ENCODE results near the gene SC5D. TPM values are rescaled to one million over a fixed set of nuclear protein-coding genes. Genes with fewer than 3 reads are reported as not detected.

Gene SC5D
- total RNA-seq, 1 donor from 2014 or later = 20.7 TPM

DNA sequence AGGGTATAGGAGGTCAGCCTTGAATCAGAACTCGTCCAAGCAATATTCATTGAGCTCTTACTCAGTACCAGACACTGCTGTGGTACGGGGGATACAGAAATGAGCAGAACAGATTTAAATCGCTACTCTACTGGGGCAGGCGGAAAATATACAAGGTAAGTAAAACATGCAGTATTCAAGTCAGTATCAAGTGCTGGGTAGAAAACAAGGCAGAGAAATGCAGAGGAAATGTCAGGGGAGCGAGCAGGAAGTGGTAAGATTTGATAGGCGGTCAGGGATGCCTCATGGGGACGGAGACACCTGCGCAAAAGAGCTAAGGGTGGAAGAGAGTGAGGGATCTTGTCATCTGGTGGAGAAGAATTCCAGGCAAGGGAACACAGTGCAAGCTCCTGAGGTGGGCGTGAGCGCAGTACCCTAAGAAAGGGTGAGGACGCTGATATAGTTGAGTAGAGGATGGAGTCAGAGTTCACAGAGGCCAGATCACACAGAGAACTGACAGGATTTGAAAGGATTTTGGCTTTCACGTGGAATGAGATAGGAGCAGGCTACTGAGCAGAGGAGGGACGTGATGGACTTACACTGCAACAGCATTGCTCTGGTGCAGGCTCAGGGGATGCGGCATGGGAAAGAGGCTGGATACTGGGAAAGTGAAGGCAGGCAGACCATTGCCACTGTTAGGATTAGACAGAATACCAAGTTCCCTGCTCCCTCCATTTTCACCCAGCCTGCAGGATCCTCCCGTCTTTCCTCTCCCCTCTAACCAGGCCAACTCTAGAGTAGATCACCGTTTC lies 35.8 kb downstream of the SC5D start:
- no peak for DNase-seq (ENCODE audit: low spot score)

DNA sequence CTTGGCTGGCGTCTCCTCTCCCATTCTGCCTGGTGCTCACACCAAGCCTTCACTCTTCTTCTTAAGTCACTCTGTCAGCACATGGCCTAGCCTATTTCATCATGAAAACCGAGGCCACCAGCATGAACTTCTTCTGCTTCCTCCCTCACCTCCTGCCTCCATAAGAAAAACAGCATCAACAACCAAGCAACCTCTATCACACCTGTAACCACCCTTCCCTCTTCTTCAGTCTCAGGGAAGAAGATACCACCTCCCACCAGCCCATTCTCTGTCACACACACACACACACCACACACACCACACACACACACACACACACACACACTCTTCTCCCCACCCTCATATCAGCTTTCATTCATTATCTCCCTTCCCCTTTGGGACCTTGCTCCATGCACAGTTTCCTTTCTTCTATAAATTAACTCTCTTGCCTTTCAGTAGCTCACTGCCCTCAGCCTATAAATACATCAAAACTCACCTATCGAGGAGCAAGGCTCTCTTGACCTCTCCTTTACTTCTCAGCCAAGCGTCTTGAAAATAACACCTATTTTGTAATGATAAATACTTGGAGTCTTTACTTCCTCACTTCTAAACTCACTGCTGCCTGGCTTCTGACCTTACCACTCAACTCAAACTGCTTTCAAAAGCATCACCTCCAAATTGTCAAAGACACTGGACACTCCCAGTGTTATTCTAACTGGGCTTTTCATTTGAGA lies 36.6 kb downstream of the SC5D start:
- no peak for DNase-seq (ENCODE audit: low spot score)

DNA sequence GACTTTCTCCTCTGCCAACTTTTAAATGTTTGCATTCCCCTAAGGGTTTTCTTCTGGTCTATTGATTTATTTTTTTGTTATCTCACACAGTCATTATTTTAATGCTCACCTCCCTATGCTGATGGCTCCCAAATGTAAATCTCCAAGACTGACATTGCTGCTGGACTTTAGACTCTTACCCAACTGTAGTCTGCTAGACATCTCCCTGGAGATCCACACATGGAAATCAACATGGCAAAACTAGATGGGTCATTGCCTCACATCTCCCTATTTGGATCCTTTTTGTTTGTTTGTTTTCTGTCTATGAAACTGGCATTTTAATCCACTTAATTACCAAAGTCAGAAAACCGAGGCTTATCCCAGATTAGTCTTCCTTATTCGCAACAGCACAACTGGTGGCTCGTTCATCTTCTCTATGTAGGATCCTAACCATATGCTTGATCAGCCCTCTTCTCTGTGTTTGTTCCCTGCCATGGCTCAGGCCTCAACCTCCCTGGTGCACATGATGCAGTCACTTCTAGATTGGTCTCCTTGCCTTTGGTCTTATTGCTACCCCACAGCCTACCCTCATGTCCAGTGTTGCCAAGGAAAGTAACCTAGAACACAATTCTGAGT lies 37.3 kb downstream of the SC5D start:
- no peak for DNase-seq (ENCODE audit: low spot score)

DNA sequence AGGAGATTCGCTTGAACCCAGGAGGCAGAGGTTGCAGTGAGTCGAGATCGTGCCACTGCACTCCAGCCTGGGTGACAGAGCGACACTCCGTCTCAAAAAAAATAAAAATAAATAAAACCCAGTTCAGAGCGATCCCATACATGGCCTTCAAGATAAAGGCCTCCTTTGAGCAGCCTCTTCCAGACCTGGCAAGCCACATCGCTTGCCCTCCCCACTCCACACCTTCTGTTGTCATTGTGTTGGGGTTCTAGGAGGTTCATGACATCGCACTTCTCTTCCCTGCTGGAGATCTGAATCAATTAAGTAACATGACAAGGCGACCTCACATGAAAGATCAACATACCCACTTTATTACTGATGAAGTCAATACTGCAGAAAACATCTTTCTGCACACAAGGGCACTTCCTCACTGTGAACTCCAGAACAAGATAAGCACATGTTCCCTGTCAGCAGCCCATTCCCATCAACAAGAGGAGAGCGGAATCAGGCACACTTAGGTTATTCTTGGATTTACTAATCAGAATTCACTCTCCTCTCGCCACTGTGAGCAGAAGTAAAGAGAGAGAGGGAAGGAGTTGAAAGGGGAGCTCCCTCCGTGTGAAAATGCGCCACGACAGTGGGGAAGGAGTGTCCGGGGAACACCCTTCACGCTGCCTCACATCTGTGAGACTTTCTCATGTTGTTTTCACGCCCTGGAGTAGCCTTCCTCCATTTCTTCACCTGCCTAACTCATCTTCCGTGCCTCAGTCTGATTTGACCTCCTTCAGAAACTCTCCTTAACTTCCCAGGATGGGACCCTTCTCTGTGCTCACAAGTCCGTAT lies 38.3 kb downstream of the SC5D start:
- DNase-seq (ENCODE audit: low spot score) = no peak

DNA sequence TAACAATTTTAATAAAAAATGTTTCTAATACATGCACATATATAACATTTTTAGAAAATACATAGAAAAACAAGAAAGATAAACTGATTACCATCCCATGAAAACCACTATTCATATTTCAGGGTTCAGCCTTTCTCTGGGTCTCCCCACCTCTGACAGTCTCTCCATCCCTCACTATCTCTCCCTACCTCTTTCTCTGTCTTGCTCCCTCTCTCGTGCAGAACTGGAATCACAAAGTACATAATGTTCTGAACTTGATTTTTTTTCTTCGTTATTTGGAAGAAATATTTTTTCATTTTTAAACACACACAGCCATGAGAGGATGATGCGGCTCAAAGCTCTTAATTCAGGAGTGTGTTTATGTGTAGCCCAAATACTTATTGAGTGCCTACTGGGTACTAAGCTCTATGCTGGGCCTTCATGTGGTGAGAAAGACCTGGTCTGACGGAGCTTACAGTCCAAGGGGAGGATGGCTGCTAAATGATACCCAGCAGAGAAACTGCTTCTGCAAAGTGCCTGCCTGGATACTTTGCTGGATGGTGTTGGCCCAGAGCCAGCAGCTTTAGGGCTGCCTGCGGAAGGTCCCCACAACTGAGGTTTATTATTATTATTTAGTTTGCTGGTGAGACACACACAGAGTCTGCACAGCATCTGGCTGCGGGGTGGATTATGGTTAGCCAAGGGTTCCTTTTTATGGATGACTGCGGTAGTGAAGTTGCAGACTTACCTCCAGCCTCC lies 42.6 kb downstream of the SC5D start:
- no peak for DNase-seq (ENCODE audit: low spot score)

DNA sequence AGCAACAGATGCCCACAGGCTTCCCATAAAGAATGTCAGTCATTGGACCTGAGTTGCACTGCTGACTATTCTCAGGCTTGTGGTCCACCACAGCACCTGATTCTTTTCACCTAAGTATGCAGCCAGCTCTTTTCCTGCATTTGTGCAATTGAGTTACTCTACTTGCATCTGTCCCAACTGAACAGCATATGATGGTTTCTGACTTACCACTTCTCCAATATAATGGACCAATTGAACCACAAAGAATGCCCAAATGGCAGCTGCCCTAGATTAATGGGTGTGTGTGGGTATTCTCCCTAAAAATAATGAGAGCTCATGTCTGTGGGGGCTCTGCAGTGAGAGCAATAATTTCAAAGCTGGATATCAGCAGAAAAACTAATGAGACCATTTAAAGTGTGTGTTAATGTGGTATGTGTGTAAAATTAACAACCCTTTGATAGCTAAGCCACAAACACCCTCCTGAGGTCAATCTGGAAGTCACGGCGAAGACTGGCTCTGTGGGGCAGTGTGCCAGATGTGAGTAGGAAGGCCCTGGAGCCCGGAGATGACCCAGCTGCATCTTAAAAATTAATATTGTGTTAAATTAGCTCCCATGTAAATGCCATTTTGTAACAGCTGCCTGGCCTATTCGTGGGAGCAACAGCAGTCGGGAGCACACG lies 43.8 kb downstream of the SC5D start:
- DNase-seq (ENCODE audit: low spot score) = no peak

DNA sequence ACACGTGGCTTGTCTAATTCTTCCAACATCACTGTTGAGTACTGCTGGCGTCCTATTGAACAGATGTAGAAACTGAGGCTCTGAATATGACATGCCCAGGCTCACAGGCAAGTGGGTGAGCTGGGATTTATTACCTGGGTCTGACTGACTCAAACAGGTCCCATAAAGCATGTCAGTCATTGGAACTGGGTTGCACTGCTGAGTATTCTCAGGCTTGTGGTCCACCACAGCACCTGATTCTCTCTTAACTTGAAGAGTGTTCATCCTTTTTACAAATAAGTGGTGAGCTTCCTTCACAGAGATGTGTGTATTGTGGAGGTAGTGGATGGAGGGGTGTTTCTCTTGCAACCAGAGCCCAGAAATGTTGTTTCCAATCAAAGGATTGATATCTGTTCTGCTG lies 44.5 kb downstream of the SC5D start:
- DNase-seq (ENCODE audit: low spot score) = no peak

DNA sequence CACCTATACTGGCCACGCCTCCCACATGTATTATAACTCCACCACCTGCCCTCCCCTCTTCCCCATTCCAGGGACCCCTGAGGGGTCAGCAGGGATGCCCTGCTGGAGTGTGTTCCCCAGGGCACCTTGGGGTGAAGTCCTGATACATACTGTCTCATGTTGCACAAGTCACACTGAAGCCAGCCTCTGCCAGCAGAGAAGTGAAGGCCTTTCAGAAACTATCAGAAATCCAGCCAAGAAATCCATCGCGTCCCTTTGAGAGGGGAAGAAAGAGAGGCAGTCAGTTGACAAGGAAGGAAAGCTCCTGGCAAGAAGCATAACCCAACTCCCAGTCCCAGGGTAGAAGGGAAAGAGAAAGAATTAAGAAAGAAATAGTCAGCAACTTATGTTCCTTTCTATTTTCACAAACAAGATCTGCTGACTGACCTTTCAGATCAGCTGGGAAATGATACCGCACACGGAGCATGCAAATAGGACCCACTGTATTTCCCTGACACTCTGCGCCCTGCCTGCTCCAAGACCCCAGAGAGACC lies 45.2 kb downstream of the SC5D start:
- DNase-seq (ENCODE audit: low spot score) = no peak

DNA sequence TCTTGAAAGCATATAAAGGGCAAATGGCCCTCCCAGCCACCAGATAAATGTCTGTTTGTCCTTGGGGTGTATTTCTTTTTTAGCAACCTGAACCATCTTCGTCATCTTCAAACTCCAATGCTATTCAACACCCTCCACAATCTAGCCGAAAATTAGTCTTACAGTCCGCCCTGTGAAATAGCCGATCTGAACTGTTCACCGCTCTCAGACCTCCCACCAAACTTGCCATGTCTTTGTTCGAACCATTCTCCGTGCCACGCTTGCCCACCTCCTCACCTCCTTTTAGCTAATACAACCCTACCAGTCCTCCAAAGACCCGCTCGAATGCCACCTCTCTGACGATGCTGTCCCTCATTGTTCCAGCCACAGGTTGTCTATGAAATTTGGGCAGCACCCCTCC lies 46.0 kb downstream of the SC5D start:
- DNase-seq (ENCODE audit: low spot score) = no peak

DNA sequence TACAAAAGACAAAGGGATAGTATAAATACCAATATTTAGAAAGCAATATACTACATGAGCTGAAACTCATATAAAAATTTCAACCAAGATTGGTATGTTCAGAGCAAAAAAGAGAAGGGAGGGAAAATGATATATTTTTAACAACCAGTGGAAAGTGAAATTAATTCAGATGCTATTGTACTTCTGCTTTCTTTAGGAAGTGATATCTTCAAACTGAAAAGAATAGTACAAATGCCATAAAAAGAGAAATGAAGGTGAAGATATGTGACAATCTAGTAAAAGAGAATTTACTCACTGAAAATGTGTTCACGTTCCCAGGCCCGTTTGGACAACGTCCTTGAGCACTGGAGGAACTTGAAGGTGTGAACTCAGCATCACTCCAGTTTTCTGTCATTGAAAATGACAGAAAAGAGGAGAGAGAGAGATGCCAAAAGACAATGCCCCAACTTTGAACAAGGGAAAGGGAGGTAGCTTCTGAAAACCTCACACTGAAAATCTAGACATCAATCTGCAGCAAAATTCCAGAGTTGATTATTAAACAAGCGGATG lies 47.5 kb downstream of the SC5D start:
- DNase-seq (ENCODE audit: low spot score) = no peak

DNA sequence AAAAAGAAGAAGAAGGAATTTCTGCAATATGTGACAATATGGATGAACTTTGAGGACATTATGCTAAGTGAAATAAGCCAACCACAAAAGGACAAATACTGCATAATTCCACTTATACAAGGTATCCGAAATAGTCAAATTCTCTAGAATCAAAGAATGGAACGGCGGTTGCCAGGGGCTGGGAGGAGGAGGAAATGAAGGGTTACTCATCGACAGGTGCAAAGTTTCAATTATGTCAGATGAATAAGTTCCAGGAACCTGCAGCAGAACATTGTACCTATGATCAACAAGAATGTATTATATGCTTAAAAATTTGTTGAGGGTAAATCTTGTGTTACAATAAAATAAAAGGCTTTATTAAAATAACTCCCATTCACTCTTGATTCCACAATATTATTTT lies 49.0 kb downstream of the SC5D start:
- DNase-seq (ENCODE audit: low spot score) = no peak

DNA sequence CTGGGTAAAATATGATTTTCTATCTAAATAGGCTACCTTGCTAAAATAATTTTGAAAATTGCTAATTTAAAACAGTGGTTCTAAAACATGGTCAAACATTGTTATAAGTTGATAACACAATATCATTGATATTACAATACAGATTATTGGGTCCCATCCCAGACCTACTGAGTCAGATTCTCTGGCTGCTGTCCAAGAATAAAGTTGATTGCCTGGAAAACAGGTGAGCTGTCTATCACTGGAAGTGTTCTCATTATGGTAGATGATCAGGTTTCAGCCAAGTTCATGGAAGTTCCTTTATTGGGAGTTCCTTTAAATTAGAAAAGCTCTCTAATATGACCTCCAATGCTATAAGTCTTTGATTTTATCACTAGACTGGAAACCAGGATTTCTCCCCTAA lies 52.3 kb downstream of the SC5D start:
- DNase-seq (ENCODE audit: low spot score) = no peak

DNA sequence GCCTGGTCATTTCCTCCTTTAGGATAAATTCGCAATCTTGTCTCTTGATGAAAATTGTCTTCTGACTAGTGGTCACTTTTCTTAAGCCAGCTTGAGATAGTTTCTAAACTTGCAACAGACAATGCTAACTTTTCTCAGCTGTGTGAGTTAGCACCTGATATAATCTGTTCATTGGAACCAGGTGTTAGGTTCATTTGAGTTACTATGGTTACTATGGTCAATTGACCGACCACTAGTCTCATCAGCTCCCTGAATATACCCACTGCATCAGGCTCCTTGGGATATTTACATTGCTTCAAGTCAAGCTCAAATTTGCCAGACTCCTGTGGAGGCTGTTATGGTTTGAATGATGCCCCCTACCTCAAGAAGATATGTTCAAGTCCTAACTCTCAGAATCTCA lies 54.5 kb downstream of the SC5D start:
- no peak for DNase-seq (ENCODE audit: low spot score)

DNA sequence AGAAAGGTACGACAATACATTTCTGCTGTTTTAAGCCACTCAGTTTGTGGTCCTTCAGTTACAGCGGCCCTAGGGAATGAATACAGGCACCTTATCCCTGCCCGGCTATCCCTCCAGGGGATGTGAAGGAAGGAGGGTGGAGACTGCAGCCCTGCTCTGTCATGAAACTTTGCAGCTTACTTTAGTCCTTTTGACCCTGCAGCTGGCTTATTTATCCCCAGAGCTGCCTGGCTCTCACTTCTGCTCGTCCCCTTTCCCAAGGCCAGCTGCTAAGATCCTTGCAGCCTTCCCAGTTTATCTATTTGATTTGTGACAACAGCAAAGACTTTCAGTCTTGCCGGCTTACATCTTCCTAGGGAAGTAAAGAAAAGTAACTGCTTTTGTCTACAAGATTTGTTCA lies 55.2 kb downstream of the SC5D start:
- DNase-seq (ENCODE audit: low spot score) = no peak

DNA sequence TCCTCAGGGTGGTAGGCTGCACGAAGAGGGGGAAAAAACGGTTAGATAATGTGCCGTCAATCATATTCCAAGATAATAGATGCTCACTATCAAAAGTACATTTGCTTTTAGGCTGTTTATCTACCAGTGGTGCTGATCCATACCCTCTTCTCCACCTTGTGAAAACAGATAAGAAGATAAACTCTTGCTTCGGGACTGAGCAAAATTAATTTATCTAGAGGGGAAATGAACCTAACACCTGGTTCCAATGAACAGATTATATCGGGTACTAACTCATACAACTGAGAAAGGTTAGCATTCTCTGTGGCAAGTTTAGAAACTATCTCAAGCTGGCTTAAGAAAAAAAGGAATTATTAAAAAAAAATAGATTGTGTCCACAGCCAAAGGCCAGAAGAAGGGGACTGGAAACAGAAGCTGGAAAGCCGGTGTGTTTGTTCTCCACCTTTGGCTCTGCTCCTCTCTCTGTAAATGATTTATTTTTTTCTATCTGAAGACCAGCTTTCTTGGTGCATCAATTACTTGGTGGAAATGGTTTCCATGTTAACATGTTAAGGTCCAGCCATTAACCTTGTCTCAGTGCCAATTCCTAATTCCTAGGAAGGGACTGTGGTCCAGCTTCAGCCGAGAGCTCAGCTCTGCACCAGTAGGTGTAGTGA lies 55.8 kb downstream of the SC5D start:
- no peak for DNase-seq (ENCODE audit: low spot score)

DNA sequence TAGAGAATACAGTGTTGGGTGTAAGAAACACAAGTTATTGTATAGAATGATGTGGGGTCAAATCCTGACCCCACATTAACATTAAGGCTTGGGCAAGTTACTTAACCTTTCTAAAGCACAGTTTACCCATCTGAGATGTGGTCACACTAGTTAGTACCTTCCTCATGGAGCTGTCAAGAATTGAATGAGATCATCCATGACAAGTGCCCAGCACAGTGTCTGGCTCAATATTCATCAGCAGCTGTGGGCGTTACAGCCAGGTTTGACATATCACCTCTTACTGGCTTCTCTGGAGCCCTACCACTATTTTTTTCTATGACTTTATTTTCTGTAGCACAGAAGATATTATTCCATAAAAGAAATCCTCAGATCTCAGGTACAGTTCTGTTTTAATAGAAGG lies 57.2 kb downstream of the SC5D start:
- DNase-seq (ENCODE audit: low spot score) = no peak

DNA sequence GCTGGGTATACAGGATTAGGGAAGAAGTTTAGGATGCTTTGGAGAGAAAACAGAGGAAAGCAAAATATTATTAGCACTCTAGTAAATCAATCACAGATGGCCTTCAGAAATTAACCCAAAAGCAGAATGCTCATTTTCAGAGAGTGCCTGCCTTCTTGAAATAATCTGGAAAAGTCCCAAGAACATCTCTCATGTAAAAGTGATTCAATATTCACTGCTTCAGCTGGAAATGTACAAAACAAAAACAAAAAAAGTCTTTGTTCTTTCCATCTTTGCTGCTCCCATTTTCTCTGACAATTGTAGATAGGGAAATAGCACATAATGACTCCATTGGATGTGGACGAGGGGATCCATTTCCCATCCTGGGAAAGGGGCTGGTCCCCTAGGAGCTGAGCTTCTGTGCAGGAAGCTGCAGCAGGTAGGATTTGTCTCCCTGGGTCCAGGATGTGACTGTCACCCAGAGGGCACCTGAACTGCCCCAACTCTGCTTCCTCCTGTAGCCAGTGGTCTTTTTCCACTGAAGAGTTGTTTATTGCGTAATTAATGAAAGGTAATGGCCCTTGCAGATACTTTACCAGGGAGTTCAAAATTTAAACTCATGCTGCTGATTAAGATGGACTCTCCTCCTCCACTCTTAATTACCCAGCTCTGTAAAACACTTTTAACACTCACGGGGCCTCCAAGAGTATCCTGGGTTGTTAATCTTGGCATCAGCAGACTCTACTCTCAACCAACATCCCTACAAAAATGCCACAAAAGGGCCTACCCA lies 57.9 kb downstream of the SC5D start:
- no peak for DNase-seq (ENCODE audit: low spot score)

DNA sequence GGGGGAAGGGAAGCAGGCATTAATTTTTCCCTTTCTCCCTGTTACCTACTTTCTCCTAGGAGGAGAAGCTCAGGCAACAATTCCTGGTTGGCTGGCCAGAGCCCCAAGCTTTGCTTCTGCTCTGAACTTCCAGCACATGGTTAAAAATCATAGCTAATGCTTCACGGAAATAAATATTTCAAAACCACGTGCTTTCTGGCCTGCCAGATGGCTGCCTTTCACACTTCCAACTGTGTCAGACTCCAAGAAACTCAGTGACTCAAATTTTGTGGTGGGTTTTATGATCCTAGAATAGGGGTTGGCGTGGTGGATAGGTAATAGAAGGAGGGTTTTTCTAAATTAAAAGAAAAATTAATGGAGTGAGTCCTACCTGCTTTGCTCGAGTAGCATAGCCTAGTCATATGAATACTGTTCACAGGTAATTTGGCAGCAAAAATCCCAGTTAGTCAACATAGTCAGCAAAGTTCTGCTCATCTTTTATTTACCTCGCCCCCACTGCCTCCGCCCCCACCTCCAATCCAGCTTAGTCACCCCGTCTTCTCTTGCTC lies 58.6 kb downstream of the SC5D start:
- DNase-seq (ENCODE audit: low spot score) = no peak

Data from mesenteric fat pad (tissue), 1 donor.